Liver (tissue), 9 donors: ENCODE measurements around the gene PPM1N. TPM values are rescaled to one million over a fixed set of nuclear protein-coding genes. Genes with fewer than 3 reads are reported as not detected.
A peak's percentile ranks its signal among the peaks of the same experiment; 100 is the strongest.

Experiments used
- DNase-seq: peaks from one replicate; pipeline ENCODE4 v3.0.0-alpha.2; 2017; ENCODE audit warnings: low spot score
- H3K27ac ChIP-seq, 2 donors: one replicate each; pipeline ENCODE4 v1.7.0; 2013; ENCODE audit warnings: inconsistent platforms in 2 of 2, low read length in 2 of 2, control low read depth in 1 of 2, low read depth in 1 of 2, mild to moderate bottlenecking in 1 of 2
- H3K27me3 ChIP-seq, 4 donors: one replicate each; pipeline versions ENCODE4 v1.6.1 to v1.7.0; 2013; ENCODE audit warnings: low read length in 3 of 4, inconsistent platforms in 1 of 4, mild to moderate bottlenecking in 1 of 4, moderate library complexity in 1 of 4; ENCODE audit not compliant: control insufficient read depth in 4 of 4, insufficient read depth in 4 of 4
- H3K36me3 ChIP-seq, 4 donors: one replicate each; pipeline versions ENCODE4 v1.6.1 to v1.7.0; 2013; ENCODE audit warnings: low read length in 3 of 4, mild to moderate bottlenecking in 3 of 4, low read depth in 1 of 4, moderate library complexity in 1 of 4; ENCODE audit not compliant: control insufficient read depth in 4 of 4, insufficient read depth in 3 of 4
- H3K4me1 ChIP-seq, 4 donors: one replicate each; pipeline versions ENCODE4 v1.6.1 to v1.7.0; 2013; ENCODE audit warnings: low read length in 3 of 4, mild to moderate bottlenecking in 3 of 4, moderate library complexity in 1 of 4; ENCODE audit not compliant: control insufficient read depth in 4 of 4, insufficient read depth in 4 of 4
- H3K4me3 ChIP-seq, 3 donors: one replicate each; pipeline versions ENCODE4 v1.6.1 to v1.7.0; 2013; ENCODE audit warnings: low read length in 3 of 3, control low read depth in 1 of 3, low read depth in 1 of 3, mild to moderate bottlenecking in 1 of 3
- H3K9ac ChIP-seq, 2 donors: one replicate each; pipeline ENCODE4 v1.7.0; 2013; ENCODE audit warnings: low read length in 2 of 2, mild to moderate bottlenecking in 2 of 2, moderate library complexity in 2 of 2, control low read depth in 1 of 2, low read depth in 1 of 2
- H3K9me3 ChIP-seq, 4 donors: one replicate each; pipeline versions ENCODE4 v1.6.1 to v1.7.0; 2013; ENCODE audit warnings: low read length in 3 of 4; ENCODE audit not compliant: control insufficient read depth in 4 of 4
- ATF3 ChIP-seq: IDR thresholded peaks from 2 replicates; pipeline ENCODE4 v1.6.1; 2016; ENCODE audit warnings: antibody characterized with exemption
- EGR1 ChIP-seq, 2 donors: IDR thresholded peaks; 2 replicates each; pipeline ENCODE4 v1.6.1; 2016 to 2018; ENCODE audit warnings: antibody characterized with exemption in 2 of 2, low read depth in 2 of 2
- FOXA1 ChIP-seq: IDR thresholded peaks from 2 replicates; pipeline ENCODE4 v1.6.1; 2016; ENCODE audit warnings: antibody characterized with exemption
- FOXA2 ChIP-seq: IDR thresholded peaks from 2 replicates; pipeline ENCODE4 v1.6.1; 2016; ENCODE audit warnings: antibody characterized with exemption
- GABPA ChIP-seq, 2 donors: IDR thresholded peaks in 1 of 2; conservative IDR thresholded peaks in 1 of 2; 2 replicates each; pipeline ENCODE4 v1.6.1; 2016; ENCODE audit warnings: antibody characterized with exemption in 2 of 2, mild to moderate bottlenecking in 1 of 2, moderate library complexity in 1 of 2
- HNF4A ChIP-seq, 2 donors: conservative IDR thresholded peaks; 2 replicates each; pipeline ENCODE4 v1.6.1; 2016; ENCODE audit warnings: antibody characterized with exemption in 2 of 2, mild to moderate bottlenecking in 2 of 2
- HNF4G ChIP-seq: IDR thresholded peaks from 2 replicates; pipeline ENCODE4 v1.6.1; 2016; ENCODE audit warnings: antibody characterized with exemption
- JUND ChIP-seq, 2 donors: IDR thresholded peaks; 2 replicates each; pipeline ENCODE4 v1.6.1; 2016; ENCODE audit warnings: antibody characterized with exemption in 2 of 2
- MAX ChIP-seq: IDR thresholded peaks from 2 replicates; pipeline ENCODE4 v1.6.1; 2016; ENCODE audit warnings: antibody characterized with exemption
- NR2F2 ChIP-seq: IDR thresholded peaks from 2 replicates; pipeline ENCODE4 v1.6.1; 2016; ENCODE audit warnings: antibody characterized with exemption
- RAD21 ChIP-seq, 2 donors: IDR thresholded peaks; 2 replicates each; pipeline ENCODE4 v1.6.1; 2016; ENCODE audit warnings: antibody characterized with exemption in 2 of 2, mild to moderate bottlenecking in 2 of 2
- REST ChIP-seq: IDR thresholded peaks from 2 replicates; pipeline ENCODE4 v1.6.1; 2016; ENCODE audit warnings: antibody characterized with exemption, mild to moderate bottlenecking
- RXRA ChIP-seq, 2 donors: IDR thresholded peaks; 2 replicates each; pipeline ENCODE4 v1.6.1; 2017 to 2018; ENCODE audit warnings: antibody characterized with exemption in 2 of 2, mild to moderate bottlenecking in 1 of 2
- SP1 ChIP-seq: IDR thresholded peaks from 2 replicates; pipeline ENCODE4 v1.6.1; 2018; ENCODE audit warnings: antibody characterized with exemption, mild to moderate bottlenecking
- TAF1 ChIP-seq: conservative IDR thresholded peaks from 2 replicates; pipeline ENCODE4 v1.6.1; 2016; ENCODE audit warnings: antibody characterized with exemption, mild to moderate bottlenecking
- YY1 ChIP-seq: IDR thresholded peaks from 2 replicates; pipeline ENCODE4 v1.6.1; 2016; ENCODE audit warnings: antibody characterized with exemption, mild to moderate bottlenecking
- WGBS: extraction: QIAGEN DNeasy Blood & Tissue Kit; methylation state at CpG from one replicate; pipeline ENCODE4 v1.1.7; 2013; 5-methylcytosine and 5-hydroxymethylcytosine counted together
- polyA plus RNA-seq, 2 donors: library from polyadenylated mRNA; stranded (reverse) in 1 of 2; unstranded in 1 of 2; fragments of 200-250 nt in 1 of 2; fragments of >200 nt in 1 of 2; fragmentation: Nextera tagmentation in 1 of 2; extraction: Ambion mirVana in 1 of 2; gene quantifications; one replicate each; pipeline versions ENCODE4 v1.2.1 to v1.2.3, GENCODE V29; 2013 to 2015
- total RNA-seq, 2 donors: library from RNA; depleted of rRNA; stranded (reverse); fragments of >200 nt; gene quantifications; one replicate each; pipeline ENCODE4 v1.2.3, GENCODE V29; 2014
- donor health status: healthy.
- donor health status: healthy.
- donor health status: healthy.
- donor health status: healthy.
- donor health status: healthy.

PPM1N gene
- total and polyA plus RNA-seq, 4 donors, result 0.17 to 1.5 (median 0.47) TPM

GRCh38 chr19:45505151-45505995 lies 7.1 kb downstream of the PPM1N start:
- no peaks in the 10 kb centered on the region for H3K9me3 ChIP-seq
- DNase-seq, result no peak
- peak overlapping the region in 1 of 2 donors; percentile 89 for H3K27ac ChIP-seq
- H3K36me3 ChIP-seq, result no peaks in the 10 kb centered on the region
- H3K27me3 ChIP-seq, result no peaks in the 10 kb centered on the region
- peaks cover 1 to 30% (median 16%) of the 10 kb centered on the region in 4 donors for H3K4me1 ChIP-seq
- TF ChIP-seq SP1, result no peak
- 85% methylated on average over 8 of the region's 8 CpGs for WGBS
- H3K4me3 ChIP-seq, result no peak overlapping the region
- no peak overlapping the region for H3K9ac ChIP-seq

- peaks cover 1 to 30% (median 16%) of the 10 kb centered on the region in 4 donors for H3K4me1 ChIP-seq
- H3K4me3 ChIP-seq, result no peak overlapping the region
- H3K9me3 ChIP-seq, result no peaks in the 10 kb centered on the region
- H3K9ac ChIP-seq, result peak overlapping the region; percentile 8 to 85
- no peak for DNase-seq
- no peaks in the 10 kb centered on the region for H3K36me3 ChIP-seq
- peak overlapping the region; percentile 88 to 89 for H3K27ac ChIP-seq
- no peaks in the 10 kb centered on the region for H3K27me3 ChIP-seq
- WGBS, result 62% methylated on average over 5 of the region's 5 CpGs
- TF ChIP-seq REST, result no peak
- no peak for TF ChIP-seq TAF1
- no peak for TF ChIP-seq ATF3
- no peak for TF ChIP-seq FOXA1
- TF ChIP-seq RXRA (IDR thresholded peaks at IDR 0.05), result no peak
- no peak for TF ChIP-seq SP1
- peak; percentile 71 for TF ChIP-seq NR2F2
- no peak for TF ChIP-seq RAD21 (IDR thresholded peaks at IDR 0.05)
- no peak for TF ChIP-seq EGR1 (IDR thresholded peaks at IDR 0.05; ENCODE audit: low read depth in 2 of 2)
- no peak for TF ChIP-seq MAX
- TF ChIP-seq HNF4G, result no peak
- peak; percentile 28 to 50 for TF ChIP-seq HNF4A (conservative IDR thresholded peaks at IDR 0.05)
Measured at GRCh38 chr19:45505996-45506245, 7.7 kb downstream of the PPM1N start.

- no peaks in the 10 kb centered on the region for H3K27me3 ChIP-seq
- H3K4me3 ChIP-seq, result peak overlapping the region; percentile 79 to 96 (median 95)
- peak overlapping the region; percentile 88 to 89 for H3K27ac ChIP-seq
- H3K9ac ChIP-seq, result peak overlapping the region; percentile 52 to 85
- peak; percentile 96 for DNase-seq
- no peaks in the 10 kb centered on the region for H3K36me3 ChIP-seq
- no peaks in the 10 kb centered on the region for H3K9me3 ChIP-seq
- WGBS, result under 1% methylated on average over 47 of the region's 47 CpGs
- H3K4me1 ChIP-seq, result peaks cover 1 to 30% (median 16%) of the 10 kb centered on the region in 4 donors
- TF ChIP-seq FOXA1 (no peak), SP1 (peak; percentile 67), MAX (peak; percentile 45), FOXA2 (no peak), RXRA (IDR thresholded peaks at IDR 0.05) (peak; percentile 45 to 55), RAD21 (IDR thresholded peaks at IDR 0.05) (peak; percentile 30 to 43), YY1 (peak; percentile 38), REST (peak; percentile 68), TAF1 (no peak), EGR1 (IDR thresholded peaks at IDR 0.05; ENCODE audit: low read depth in 2 of 2) (peak in 1 of 2 donors; percentile 54), JUND (IDR thresholded peaks at IDR 0.05) (peak; percentile 33 to 38), GABPA (IDR thresholded peaks at IDR 0.05 in 1 of 2, conservative IDR thresholded peaks at IDR 0.05 in 1 of 2) (no peak), HNF4A (conservative IDR thresholded peaks at IDR 0.05) (no peak), HNF4G (no peak), ATF3 (no peak)
Measured at GRCh38 chr19:45506246-45506988, 8.2 kb downstream of the PPM1N start.
